ENCODE measurements around the gene FAM107B. TPM values are rescaled to one million over a fixed set of nuclear protein-coding genes. Genes with fewer than 3 reads are reported as not detected.

The FAM107B gene
- total RNA-seq, 4 donors from 2014 or later = 7.3 to 15.6 (median 13.3) TPM

DNA sequence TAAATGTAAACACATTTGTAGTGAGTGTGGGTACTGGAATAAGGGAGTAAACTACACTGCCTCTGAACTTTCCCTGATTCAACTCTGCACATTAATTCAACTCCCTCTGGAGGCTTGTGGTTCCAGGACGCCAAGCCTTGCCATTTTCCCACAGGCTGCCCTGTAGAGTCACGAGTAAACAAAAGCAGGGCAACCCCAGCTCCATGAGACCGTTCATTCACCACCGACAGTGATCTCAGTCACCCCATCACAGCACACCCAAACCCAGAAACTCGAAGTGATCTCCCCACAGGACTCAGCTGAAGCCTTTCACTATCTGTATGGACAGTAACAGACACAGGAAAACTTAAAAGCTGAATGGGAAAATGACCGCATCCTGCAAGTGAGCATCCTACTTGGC is 225.2 kb downstream of the FAM107B start:
- Histone ChIP-seq H3K4me3 (no peak overlapping the region), H3K9me3 (no peaks in the 10 kb centered on the region), H3K27me3 (no peaks in the 10 kb centered on the region), H3K4me1 (peaks cover 0 to 12% (median 0%) of the 10 kb centered on the region in 3 donors), H3K27ac (no peak overlapping the region), H3K36me3 (no peaks in the 10 kb centered on the region)
- WGBS, 2 donors (ENCODE audit: low coverage in 1 of 2) = 54 to 61% methylated on average over 3 to 5 of the region's 6 CpGs
- no peak for ATAC-seq
- TF ChIP-seq EP300 (IDR thresholded peaks at IDR 0.05) = no peak
- TF ChIP-seq, protein P1, sequence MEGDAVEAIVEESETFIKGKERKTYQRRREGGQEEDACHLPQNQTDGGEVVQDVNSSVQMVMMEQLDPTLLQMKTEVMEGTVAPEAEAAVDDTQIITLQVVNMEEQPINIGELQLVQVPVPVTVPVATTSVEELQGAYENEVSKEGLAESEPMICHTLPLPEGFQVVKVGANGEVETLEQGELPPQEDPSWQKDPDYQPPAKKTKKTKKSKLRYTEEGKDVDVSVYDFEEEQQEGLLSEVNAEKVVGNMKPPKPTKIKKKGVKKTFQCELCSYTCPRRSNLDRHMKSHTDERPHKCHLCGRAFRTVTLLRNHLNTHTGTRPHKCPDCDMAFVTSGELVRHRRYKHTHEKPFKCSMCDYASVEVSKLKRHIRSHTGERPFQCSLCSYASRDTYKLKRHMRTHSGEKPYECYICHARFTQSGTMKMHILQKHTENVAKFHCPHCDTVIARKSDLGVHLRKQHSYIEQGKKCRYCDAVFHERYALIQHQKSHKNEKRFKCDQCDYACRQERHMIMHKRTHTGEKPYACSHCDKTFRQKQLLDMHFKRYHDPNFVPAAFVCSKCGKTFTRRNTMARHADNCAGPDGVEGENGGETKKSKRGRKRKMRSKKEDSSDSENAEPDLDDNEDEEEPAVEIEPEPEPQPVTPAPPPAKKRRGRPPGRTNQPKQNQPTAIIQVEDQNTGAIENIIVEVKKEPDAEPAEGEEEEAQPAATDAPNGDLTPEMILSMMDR (IDR thresholded peaks at IDR 0.05) = no peak
- no peak for TF ChIP-seq POLR2A (IDR thresholded peaks at IDR 0.05)
- TF ChIP-seq POLR2AphosphoS5 (IDR thresholded peaks at IDR 0.05) = no peak

DNA sequence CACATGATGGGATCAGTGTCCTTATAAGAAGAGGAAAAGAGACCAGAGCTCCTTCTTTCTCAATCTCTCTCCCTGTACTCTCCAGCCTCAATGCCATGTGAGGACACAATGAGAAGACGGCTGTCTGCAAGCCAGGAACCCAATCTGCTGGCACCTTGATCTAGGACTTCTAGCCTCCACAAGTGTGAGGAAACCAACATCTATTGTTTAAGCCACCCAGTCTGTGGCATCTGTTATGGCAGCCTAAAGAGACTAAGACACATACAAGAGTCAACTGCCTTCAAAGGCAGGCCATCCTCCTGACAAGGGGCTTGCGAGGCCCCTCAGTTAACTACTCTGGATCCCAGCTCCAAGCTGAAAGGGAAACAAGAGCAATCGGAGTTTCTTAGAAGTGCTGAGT is 225.7 kb downstream of the FAM107B start:
- ATAC-seq = no peak
- TF ChIP-seq POLR2A (IDR thresholded peaks at IDR 0.05) (no peak), EP300 (IDR thresholded peaks at IDR 0.05) (no peak), POLR2AphosphoS5 (IDR thresholded peaks at IDR 0.05) (no peak)
- TF ChIP-seq, protein P1 (IDR thresholded peaks at IDR 0.05) = no peak
- peaks cover 0 to 7% (median 0%) of the 10 kb centered on the region in 3 donors for H3K4me1 ChIP-seq
- H3K27ac ChIP-seq = no peak overlapping the region
- H3K36me3 ChIP-seq = no peaks in the 10 kb centered on the region
- H3K4me3 ChIP-seq = no peak overlapping the region
- 80 to 100% methylated on average over 1 to 2 of the region's 3 CpGs for WGBS, 2 donors (ENCODE audit: low coverage in 1 of 2)
- H3K9me3 ChIP-seq = no peaks in the 10 kb centered on the region
- no peaks in the 10 kb centered on the region for H3K27me3 ChIP-seq

DNA sequence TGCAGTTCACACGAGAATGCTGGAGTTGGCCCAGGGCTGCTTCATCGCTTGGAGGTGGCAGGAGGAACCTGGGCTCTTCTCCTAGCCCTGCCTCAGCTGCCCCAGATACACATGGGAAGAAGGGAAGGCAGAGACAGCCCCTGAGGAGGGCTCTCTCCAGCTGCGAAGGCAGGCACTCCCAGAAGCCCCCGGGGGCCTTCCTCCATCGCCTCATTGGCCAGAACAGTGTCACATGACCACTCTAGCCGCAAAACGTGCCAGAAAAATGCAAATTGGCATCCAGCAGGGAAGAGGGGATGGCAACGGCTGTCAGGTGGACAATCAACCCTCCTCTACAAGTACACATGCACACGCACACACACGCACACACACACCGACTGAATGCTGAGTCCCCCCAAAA is 226.2 kb downstream of the FAM107B start:
- no CpG with 5 or more reads among the region's 11 CpGs for WGBS, 2 donors (ENCODE audit: low coverage in 1 of 2)
- no peak overlapping the region for H3K27ac ChIP-seq

DNA sequence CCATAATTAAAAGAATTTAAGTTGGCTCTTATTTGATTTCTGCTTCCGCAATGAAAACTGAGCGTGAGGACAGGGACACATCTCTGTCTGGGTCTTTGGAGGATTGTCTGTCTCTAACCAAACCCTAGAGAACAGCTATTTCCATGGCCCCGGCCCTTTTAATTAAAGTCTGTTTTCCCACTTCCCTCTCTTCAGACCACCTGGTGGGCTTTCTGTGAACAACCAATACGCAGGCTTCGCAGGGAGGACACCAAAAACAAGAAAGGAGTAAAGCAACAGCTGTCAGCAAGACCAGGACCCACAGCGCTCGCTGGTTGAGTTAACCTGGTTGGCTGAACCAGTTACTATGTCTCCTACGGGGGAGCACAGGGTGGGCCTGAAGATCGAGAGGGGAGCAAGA is 226.9 kb downstream of the FAM107B start:
- no peaks in the 10 kb centered on the region for H3K36me3 ChIP-seq
- ATAC-seq = no peak
- H3K4me3 ChIP-seq = no peak overlapping the region
- no peak overlapping the region for H3K27ac ChIP-seq
- H3K4me1 ChIP-seq = peaks cover 0 to 10% (median 0%) of the 10 kb centered on the region in 3 donors
- H3K9me3 ChIP-seq = no peaks in the 10 kb centered on the region
- 89 to 94% methylated on average over 3 to 8 of the region's 9 CpGs for WGBS, 2 donors (ENCODE audit: low coverage in 1 of 2)
- no peaks in the 10 kb centered on the region for H3K27me3 ChIP-seq
- TF ChIP-seq POLR2A (IDR thresholded peaks at IDR 0.05) (no peak), EP300 (IDR thresholded peaks at IDR 0.05) (no peak), POLR2AphosphoS5 (IDR thresholded peaks at IDR 0.05) (no peak)
- TF ChIP-seq, protein P1 (IDR thresholded peaks at IDR 0.05) = no peak

More for the DNA sequence above, 226.2 kb downstream of the FAM107B start:
- Histone ChIP-seq H3K36me3 (no peaks in the 10 kb centered on the region), H3K9me3 (no peaks in the 10 kb centered on the region), H3K4me3 (no peak overlapping the region), H3K27me3 (no peaks in the 10 kb centered on the region), H3K4me1 (peaks cover 0 to 6% (median 0%) of the 10 kb centered on the region in 3 donors)
- no peak for ATAC-seq
- TF ChIP-seq, protein P1 (IDR thresholded peaks at IDR 0.05) = no peak
- TF ChIP-seq POLR2A (IDR thresholded peaks at IDR 0.05) (no peak), POLR2AphosphoS5 (IDR thresholded peaks at IDR 0.05) (no peak), EP300 (IDR thresholded peaks at IDR 0.05) (no peak)

DNA sequence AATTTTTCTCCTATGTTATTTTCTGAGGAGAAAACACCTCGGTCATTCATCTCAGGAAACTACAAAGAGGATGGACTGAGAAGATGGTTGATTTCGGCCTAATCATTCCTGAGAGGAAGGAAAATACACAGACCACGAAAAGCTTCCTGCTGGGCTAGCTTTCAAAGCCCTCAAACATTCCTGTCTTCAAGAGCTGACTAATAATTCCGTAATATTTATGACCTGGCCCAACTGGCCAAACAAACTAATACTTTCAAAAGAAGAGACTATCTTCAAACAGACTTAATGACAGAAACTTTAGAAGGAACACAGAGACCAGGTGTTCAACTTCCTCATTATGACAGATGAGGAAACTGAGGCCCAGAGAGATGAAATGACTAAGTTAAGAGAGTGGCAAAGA is 228.9 kb downstream of the FAM107B start:
- Histone ChIP-seq H3K36me3 (no peaks in the 10 kb centered on the region), H3K27me3 (no peaks in the 10 kb centered on the region), H3K9me3 (no peaks in the 10 kb centered on the region), H3K4me1 (peaks cover 0 to 14% (median 0%) of the 10 kb centered on the region in 3 donors), H3K4me3 (no peak overlapping the region), H3K27ac (no peak overlapping the region)
- WGBS, 2 donors (ENCODE audit: low coverage in 1 of 2) = 31 to 80% methylated on average over 2 to 4 of the region's 4 CpGs
- TF ChIP-seq, protein P1 (IDR thresholded peaks at IDR 0.05) = no peak
- no peak for TF ChIP-seq POLR2A (IDR thresholded peaks at IDR 0.05)
- TF ChIP-seq EP300 (IDR thresholded peaks at IDR 0.05) = no peak
- TF ChIP-seq POLR2AphosphoS5 (IDR thresholded peaks at IDR 0.05) = no peak
- ATAC-seq = no peak

All from gastroesophageal sphincter (tissue), 4 donors.